UCSD-AML1 (cell line): ENCODE data around the gene TECPR2.
"Not testable (repeated sequence)": the region's sequence is repeated elsewhere in the genome, so short reads cannot be mapped to it uniquely, and the experiment has no call there.

Experiments used
- DNase-seq: peaks from one replicate; lab custom pipeline; 2025; ENCODE audit not compliant: unreplicated experiment; lab: John Stamatoyannopoulos, UW

Gene TECPR2

DNA sequence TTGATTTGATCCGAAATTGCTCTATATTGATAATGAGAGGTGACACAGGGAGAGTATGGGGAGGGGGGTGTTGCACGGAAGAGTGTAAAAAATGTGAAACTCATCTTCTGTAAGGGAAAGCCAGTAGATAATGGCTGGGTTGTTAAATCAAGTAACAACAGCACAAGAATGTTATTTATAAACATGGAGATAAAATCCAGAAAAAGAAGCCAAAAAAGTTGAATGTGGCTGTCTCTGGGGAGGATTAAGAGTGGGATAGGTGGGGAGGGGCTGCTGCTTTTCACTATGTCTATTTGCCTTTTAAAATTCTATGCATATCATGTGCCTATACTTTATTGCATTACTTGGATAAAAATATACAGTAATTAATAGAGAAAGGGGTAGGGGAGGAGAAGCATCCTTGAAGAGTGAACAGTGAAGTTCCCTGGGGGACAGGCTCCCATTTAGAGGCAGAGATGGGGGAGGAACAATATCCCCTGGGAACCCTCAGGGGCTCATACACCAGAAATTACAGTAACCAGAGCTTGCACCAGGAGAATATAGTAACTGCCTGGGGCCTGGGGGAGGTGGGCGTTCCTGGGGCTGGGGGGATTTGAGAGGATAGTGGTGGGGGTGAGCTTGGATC, 186.0 kb downstream of the TECPR2 start:
- no peak for DNase-seq

DNA sequence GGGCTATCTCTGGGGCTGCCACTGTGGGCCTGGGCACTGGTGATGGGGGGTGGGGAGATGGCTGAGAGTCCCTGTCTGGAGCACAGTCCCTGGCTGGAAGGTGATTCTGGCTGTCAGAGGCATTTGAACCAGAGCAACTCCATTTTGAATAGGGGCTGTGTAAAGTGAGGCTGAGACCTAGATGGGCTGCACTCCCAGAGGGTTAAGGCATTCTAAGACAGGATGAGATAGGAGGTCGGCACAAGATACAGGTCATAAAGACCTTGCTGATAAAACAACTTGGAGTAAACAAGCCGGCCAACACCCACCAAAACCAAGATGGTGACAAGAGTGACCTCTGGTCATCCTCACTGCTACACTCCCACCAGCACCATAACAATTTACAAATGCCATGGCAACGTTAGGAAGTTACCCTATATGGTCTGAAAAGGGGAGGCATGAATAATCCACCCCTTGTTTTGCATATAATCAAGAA, 188.2 kb downstream of the TECPR2 start:
- DNase-seq = not testable (repeated sequence)
